Measurements from ENCODE around the gene NAA80. TPM values are rescaled to one million over a fixed set of nuclear protein-coding genes. Genes with fewer than 3 reads are reported as not detected.
A peak's percentile ranks its signal among the peaks of the same experiment; 100 is the strongest.

NAA80 gene
- total and polyA plus RNA-seq, 9 donors, result 5.1 to 8.3 (median 6.1) TPM

DNA sequence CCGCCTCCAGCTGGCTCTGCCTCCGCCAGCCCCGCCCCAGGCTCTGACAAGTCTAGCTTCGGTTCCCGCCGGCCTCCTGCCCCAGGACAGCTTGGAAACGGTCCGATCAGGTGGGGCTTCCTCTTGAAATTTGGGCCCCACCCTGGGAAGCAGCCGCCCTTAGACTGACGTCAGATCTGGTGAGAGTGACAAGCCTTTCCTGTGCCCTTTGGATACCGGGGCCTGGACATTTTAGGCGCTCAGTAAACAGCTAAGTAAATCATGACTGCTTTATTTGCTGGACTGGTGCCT, 378 bp upstream of the NAA80 start:
- H3K27ac ChIP-seq (ENCODE audit: low read length), result peak overlapping the region; percentile 86
- no peaks in the 10 kb centered on the region for H3K27me3 ChIP-seq (ENCODE audit: control insufficient read depth, insufficient read depth, low read length)
- peaks cover 43% of the 10 kb centered on the region for H3K4me1 ChIP-seq (ENCODE audit: control insufficient read depth, insufficient read depth, low read length)
- 0% methylated on average over 12 of the region's 12 CpGs for WGBS (ENCODE audit: insufficient coverage)
- H3K4me3 ChIP-seq (ENCODE audit: low read length), result peak overlapping the region; percentile 50
- no peak for DNase-seq
- H3K9me3 ChIP-seq (replicated peaks; ENCODE audit: control insufficient read depth, low read depth, low read length), result no peaks in the 10 kb centered on the region
- peaks cover 7% of the 10 kb centered on the region for H3K36me3 ChIP-seq (ENCODE audit: control insufficient read depth, insufficient read depth, low read length)

DNA sequence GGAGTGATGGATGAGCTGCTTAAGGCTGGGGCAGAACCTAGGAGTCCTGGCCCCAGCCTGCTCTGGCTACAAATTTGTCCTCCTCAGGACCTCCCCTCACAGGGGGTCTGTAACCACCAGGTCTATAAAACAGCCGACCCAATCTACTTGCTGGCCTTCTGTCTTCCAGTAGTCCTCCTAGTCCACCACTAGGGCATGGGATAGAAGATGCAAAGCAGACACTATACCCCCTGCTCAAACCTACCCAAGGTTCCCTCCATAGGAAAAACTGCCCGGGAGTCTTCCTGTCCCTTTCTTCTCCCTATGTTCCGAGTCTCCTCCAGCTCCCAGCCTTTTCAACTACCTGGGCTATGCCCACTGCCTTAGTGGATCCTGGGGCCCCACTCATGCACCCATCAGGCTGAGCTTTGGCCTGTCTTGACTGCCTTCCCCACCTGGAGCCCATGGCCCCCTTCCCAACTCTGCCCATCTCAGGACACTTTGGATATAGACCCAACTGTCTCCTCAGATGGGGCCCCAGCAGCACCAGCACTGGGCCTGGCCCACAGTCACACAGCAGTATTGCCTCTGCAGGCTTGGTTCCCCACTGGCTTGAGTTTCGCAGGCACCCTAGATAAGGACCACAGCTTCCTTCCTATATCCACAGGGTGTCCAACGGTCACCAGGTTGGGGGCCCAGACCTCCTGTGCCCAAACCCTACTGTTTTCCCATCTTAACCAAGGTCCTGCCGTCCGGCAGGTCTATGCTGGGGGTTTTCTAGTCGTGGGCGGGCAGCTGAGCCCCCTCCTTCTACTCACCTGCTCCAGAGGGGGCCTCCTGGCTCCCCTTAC, 1.1 kb downstream of the NAA80 start:
- Histone ChIP-seq H3K4me1 (ENCODE audit: control insufficient read depth, insufficient read depth, low read length) (peaks cover 40% of the 10 kb centered on the region), H3K4me3 (ENCODE audit: low read length) (peak overlapping the region; percentile 88), H3K27ac (ENCODE audit: low read length) (peak overlapping the region; percentile 93), H3K9me3 (replicated peaks; ENCODE audit: control insufficient read depth, low read depth, low read length) (no peaks in the 10 kb centered on the region), H3K36me3 (ENCODE audit: control insufficient read depth, insufficient read depth, low read length) (peaks cover 7% of the 10 kb centered on the region), H3K27me3 (ENCODE audit: control insufficient read depth, insufficient read depth, low read length) (no peaks in the 10 kb centered on the region)
- peak; percentile 28 for DNase-seq
- WGBS (ENCODE audit: insufficient coverage), result 36% methylated on average over 6 of the region's 9 CpGs

DNA sequence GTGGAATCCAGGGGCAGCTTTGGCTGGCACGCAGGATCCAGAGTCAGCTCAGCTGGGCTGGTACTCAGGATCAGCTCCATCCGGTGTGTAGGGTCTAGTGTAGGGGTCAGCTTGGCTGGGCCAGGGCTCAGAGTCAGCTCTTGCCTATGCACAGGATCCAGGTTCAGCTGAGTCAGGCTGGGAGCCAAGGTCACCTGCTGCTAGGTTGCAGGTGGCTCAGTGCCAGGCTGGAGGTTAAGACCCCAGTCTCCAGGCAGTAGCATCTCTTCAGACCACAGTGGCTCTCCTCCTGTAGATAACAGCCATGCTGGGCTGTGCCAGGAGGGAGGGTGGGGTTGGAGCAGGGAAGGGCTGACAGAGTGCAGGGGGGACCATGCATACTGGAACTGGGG, 1.8 kb downstream of the NAA80 start:
- H3K9me3 ChIP-seq (replicated peaks; ENCODE audit: control insufficient read depth, low read depth, low read length), result no peaks in the 10 kb centered on the region
- peaks cover 7% of the 10 kb centered on the region for H3K36me3 ChIP-seq (ENCODE audit: control insufficient read depth, insufficient read depth, low read length)
- 100% methylated on average over 2 of the region's 2 CpGs for WGBS (ENCODE audit: insufficient coverage)
- no peak overlapping the region for H3K27ac ChIP-seq (ENCODE audit: low read length)
- no peak overlapping the region for H3K4me3 ChIP-seq (ENCODE audit: low read length)
- H3K4me1 ChIP-seq (ENCODE audit: control insufficient read depth, insufficient read depth, low read length), result peaks cover 39% of the 10 kb centered on the region
- H3K27me3 ChIP-seq (ENCODE audit: control insufficient read depth, insufficient read depth, low read length), result no peaks in the 10 kb centered on the region
- peak; percentile 42 for DNase-seq

DNA sequence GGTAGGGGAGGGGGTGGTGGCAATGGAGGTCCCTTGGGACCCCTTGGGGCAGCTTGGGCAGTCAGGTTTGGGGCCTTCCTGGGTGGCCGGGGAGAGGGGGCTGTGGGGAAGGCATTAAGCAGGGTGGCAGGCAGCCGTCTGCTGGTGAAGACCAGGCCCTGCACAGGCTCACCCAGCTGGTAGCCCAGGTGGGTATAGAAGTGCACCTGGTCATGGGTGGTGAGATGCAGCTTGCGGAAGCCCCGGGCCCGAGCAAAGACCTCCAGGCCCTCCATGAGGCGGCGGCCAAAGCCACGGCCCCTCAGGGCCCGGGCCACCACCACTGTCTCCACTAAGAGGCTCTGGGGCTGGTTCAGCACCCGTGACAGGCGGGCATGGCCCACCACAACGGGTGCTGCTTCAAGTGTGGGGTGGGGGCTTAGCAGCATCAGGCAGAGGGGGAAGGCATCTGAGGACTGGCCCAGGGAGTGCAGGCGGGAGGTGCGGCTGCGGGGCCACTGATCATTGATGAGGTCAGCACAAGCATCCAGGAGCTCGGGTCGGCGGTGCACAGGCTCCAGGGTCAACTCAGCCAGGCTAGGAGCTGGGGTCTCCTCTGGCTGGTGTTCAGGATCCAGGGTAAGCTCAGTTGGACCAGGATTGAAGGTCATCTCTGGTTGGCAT, 2.4 kb downstream of the NAA80 start:
- Histone ChIP-seq H3K9me3 (replicated peaks; ENCODE audit: control insufficient read depth, low read depth, low read length) (no peaks in the 10 kb centered on the region), H3K4me3 (ENCODE audit: low read length) (no peak overlapping the region), H3K27ac (ENCODE audit: low read length) (no peak overlapping the region), H3K36me3 (ENCODE audit: control insufficient read depth, insufficient read depth, low read length) (peaks cover 7% of the 10 kb centered on the region), H3K4me1 (ENCODE audit: control insufficient read depth, insufficient read depth, low read length) (peaks cover 37% of the 10 kb centered on the region), H3K27me3 (ENCODE audit: control insufficient read depth, insufficient read depth, low read length) (no peaks in the 10 kb centered on the region)
- no peak for DNase-seq
- WGBS (ENCODE audit: insufficient coverage), result 90% methylated on average over 14 of the region's 18 CpGs

DNA sequence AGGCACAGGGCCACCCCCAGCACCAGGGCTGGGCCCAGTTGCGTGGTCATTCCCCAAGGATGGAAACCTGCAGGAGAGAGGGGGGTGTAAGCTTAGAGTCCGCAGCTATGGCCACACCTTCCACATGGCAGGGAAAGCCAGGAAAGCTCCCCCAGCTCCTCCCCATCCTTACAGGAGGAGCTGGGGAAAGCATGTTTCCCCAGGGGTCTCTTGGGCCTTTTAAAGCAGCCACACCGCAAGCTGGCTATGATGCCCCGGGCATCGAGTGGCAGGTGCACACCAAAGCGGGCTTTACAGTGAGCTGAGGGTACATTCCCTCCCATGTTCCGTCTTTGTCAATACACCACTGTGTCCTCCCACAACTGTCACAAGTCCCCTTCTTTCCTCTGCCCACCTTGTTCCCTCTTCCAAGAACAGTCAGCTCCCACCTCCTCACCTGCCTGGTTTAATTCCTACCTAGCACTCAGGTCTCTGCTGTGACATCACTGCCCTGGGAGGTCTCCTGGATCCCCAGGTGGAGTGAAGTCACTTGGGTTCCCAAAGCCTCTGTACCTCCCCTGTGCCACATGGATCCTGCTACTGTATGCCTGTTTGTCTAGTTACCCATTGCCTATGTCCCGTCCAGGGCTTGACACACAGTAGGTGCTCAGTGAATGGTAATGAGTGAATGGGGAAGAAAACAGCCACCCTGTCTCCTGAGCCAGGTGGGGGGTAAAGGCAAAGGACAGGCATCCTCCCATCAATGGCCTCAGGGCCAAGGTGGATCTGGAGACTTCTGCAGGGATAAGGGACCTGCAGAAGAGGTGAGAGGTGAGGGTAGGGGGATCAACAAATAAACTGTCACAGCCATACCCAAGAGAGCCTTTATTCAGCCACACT, 3.4 kb downstream of the NAA80 start:
- H3K4me3 ChIP-seq (ENCODE audit: low read length), result no peak overlapping the region
- H3K9me3 ChIP-seq (replicated peaks; ENCODE audit: control insufficient read depth, low read depth, low read length), result no peaks in the 10 kb centered on the region
- 90% methylated on average over 6 of the region's 8 CpGs for WGBS (ENCODE audit: insufficient coverage)
- peaks cover 41% of the 10 kb centered on the region for H3K4me1 ChIP-seq (ENCODE audit: control insufficient read depth, insufficient read depth, low read length)
- H3K27ac ChIP-seq (ENCODE audit: low read length), result no peak overlapping the region
- H3K27me3 ChIP-seq (ENCODE audit: control insufficient read depth, insufficient read depth, low read length), result no peaks in the 10 kb centered on the region
- H3K36me3 ChIP-seq (ENCODE audit: control insufficient read depth, insufficient read depth, low read length), result peaks cover 7% of the 10 kb centered on the region
- DNase-seq, result peak; percentile 21

DNA sequence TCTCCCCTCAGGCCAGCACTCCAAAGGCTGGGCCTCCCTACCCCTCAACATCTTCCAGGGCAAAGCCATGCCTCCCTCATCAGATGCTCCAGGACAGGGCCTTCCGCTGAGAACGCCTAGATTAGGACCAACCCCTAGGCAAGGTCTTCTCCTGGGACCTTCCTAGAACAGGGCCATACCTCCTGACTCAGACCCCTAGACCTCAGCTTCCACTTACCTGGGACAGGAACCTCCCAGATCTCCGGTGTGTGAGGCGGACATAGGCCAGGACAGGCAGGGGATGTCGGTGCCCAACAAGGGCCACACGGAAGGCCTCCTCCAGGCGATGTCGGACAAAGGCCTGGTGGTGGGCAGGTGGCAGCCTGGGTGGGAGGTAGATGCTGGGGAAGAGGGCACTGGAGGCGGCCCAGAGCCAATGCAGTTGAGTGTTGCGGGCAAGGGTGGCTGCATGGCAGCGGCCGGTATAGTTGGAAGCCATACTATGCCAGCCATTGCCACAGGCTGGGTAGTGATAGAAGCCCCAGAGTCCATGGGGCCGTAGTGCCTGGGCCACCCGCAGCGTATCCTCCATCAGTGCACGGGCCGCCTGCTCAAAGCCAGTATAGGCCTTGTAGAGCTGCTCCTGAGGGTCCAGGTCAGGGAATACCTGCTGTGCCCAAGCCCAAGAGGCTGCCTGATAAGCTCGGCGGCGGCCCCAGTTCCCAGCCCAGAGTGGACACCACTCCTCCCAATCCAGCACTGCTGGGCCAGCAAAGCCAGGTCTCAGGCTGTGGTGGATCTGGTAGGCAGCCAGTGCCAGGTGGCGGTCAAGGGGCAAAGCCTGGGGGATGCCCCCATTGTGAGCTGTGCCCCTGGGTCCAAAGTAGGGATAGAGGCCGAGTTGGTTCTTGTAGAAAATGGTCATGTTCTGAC, 4.5 kb downstream of the NAA80 start:
- no peak overlapping the region for H3K4me3 ChIP-seq (ENCODE audit: low read length)
- DNase-seq, result peak; percentile 13
- H3K4me1 ChIP-seq (ENCODE audit: control insufficient read depth, insufficient read depth, low read length), result peaks cover 31% of the 10 kb centered on the region
- peaks cover 16% of the 10 kb centered on the region for H3K36me3 ChIP-seq (ENCODE audit: control insufficient read depth, insufficient read depth, low read length)
- no peaks in the 10 kb centered on the region for H3K9me3 ChIP-seq (replicated peaks; ENCODE audit: control insufficient read depth, low read depth, low read length)
- WGBS (ENCODE audit: insufficient coverage), result 89% methylated on average over 21 of the region's 22 CpGs
- no peak overlapping the region for H3K27ac ChIP-seq (ENCODE audit: low read length)
- no peaks in the 10 kb centered on the region for H3K27me3 ChIP-seq (ENCODE audit: control insufficient read depth, insufficient read depth, low read length)

DNA sequence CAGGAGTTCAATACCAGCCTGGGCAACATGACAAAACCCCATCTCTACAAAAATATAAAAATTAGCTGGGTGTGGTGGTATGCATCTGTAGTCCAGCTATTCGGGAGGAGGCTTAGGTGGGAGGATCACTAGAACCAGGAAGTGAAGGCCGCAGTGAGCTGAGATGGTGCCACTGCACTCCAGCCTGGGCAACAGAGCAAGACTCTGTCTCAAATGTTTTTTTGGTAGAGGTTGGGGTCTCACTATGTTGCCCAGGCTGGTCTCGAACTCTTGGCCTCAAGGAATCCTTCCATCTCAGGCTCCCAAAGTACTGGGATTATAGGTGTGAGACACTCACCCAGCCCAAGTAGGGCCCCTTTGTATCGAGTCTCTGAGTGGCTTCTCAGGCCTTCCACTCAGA, 5.1 kb downstream of the NAA80 start:
- Histone ChIP-seq H3K4me3 (ENCODE audit: low read length) (no peak overlapping the region), H3K36me3 (ENCODE audit: control insufficient read depth, insufficient read depth, low read length) (peaks cover 22% of the 10 kb centered on the region), H3K27ac (ENCODE audit: low read length) (no peak overlapping the region), H3K4me1 (ENCODE audit: control insufficient read depth, insufficient read depth, low read length) (peaks cover 29% of the 10 kb centered on the region), H3K27me3 (ENCODE audit: control insufficient read depth, insufficient read depth, low read length) (no peaks in the 10 kb centered on the region), H3K9me3 (replicated peaks; ENCODE audit: control insufficient read depth, low read depth, low read length) (no peaks in the 10 kb centered on the region)
- peak; percentile 14 for DNase-seq
- WGBS (ENCODE audit: insufficient coverage), result 92% methylated on average over 3 of the region's 4 CpGs

DNA sequence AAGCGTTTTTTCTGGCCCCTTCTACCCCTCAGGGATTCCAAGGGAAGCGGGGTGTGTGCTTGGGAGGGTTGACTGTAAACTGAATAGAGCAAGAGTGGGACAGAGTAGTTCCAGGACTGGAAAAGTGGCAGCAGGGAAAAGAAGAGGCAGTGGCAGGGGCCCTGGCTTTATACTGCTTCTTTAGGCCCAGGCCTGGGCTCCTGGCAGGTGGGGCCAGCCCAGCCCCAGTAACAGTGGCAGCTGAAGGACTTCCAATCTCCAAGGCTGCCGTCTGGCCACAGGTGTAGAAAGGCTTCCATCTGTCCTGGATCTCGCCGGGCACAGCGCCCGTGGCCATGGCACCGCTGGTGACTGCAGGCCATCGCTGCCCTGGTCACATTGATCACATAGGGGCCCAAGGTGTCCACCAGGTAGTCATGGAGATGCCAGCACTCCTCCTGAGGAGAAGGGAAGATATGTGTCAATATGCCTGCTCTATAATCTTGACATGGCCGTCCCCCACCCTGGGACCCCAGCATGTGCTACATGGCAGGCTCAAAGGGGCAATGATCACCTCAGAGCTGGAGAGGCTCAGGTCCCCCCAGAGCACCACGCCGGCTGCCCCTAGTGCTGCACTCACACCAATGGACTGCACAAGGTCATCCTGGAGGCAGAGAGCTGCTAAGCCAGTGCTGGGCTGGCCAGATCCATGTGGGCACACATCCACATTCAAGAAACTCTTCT, 6.0 kb downstream of the NAA80 start:
- no peaks in the 10 kb centered on the region for H3K9me3 ChIP-seq (replicated peaks; ENCODE audit: control insufficient read depth, low read depth, low read length)
- DNase-seq, result peak; percentile 37
- H3K4me1 ChIP-seq (ENCODE audit: control insufficient read depth, insufficient read depth, low read length), result peaks cover 21% of the 10 kb centered on the region
- no peak overlapping the region for H3K4me3 ChIP-seq (ENCODE audit: low read length)
- peak overlapping the region; percentile 89 for H3K27ac ChIP-seq (ENCODE audit: low read length)
- peaks cover 31% of the 10 kb centered on the region for H3K36me3 ChIP-seq (ENCODE audit: control insufficient read depth, insufficient read depth, low read length)
- H3K27me3 ChIP-seq (ENCODE audit: control insufficient read depth, insufficient read depth, low read length), result no peaks in the 10 kb centered on the region
- WGBS (ENCODE audit: insufficient coverage), result 71% methylated on average over 10 of the region's 12 CpGs
